GM21576 (cell line): Measurements from ENCODE around the gene PSME1.

Source experiments
- ATAC-seq: cut with Tn5 transposase; IDR thresholded peaks from one replicate; pipeline ENCODE4 v1.9.1; 2021; ENCODE audit warnings: mild to moderate bottlenecking, moderate library complexity; ENCODE audit not compliant: unreplicated experiment

The PSME1 gene

GRCh38 chr14:24145690-24146452 is 9.9 kb downstream of the PSME1 start:
- ATAC-seq = no peak

- ATAC-seq = peak; percentile 56
These were observed 10.5 kb downstream of the PSME1 start, which contains the start of gene PSME2 for GRCh38 chr14:24146453-24146977. PSME2 (minus strand) TSS chr14:24146610; CDS start chr14:24146581, 29 bp downstream.

- ATAC-seq = peak; percentile 85
These were observed 11.2 kb downstream of the PSME1 start, which contains the start of gene RNF31 for GRCh38 chr14:24146978-24147760. RNF31 (plus strand) TSS chr14:24147498; CDS start chr14:24147699, 201 bp downstream.

- no peak for ATAC-seq
These were observed 11.9 kb downstream of the PSME1 start for GRCh38 chr14:24147761-24148428.

GRCh38 chr14:24149302-24149969 is 13.4 kb downstream of the PSME1 start:
- no peak for ATAC-seq

- no peak for ATAC-seq
These were observed 14.1 kb downstream of the PSME1 start for GRCh38 chr14:24150061-24150460.

- ATAC-seq = no peak
These were observed 14.6 kb downstream of the PSME1 start for GRCh38 chr14:24150567-24150966.

- ATAC-seq = no peak
These were observed 15.0 kb downstream of the PSME1 start for GRCh38 chr14:24150993-24151392.

GRCh38 chr14:24151404-24152080 is 15.5 kb downstream of the PSME1 start:
- ATAC-seq = no peak

GRCh38 chr14:24155100-24155499 is 19.1 kb downstream of the PSME1 start:
- ATAC-seq = no peak

GRCh38 chr14:24156840-24157239 is 20.8 kb downstream of the PSME1 start:
- no peak for ATAC-seq

GRCh38 chr14:24157331-24157730 is 21.3 kb downstream of the PSME1 start:
- ATAC-seq = no peak

- ATAC-seq = no peak
These were observed 23.9 kb downstream of the PSME1 start for GRCh38 chr14:24159777-24160498.

- ATAC-seq = no peak
These were observed 24.5 kb downstream of the PSME1 start for GRCh38 chr14:24160499-24160849.

GRCh38 chr14:24160850-24161804 is 25.1 kb downstream of the PSME1 start, which contains the start of gene IRF9:
IRF9 (plus strand) TSS chr14:24161265; CDS start chr14:24162145, 880 bp downstream.
- ATAC-seq = peak; percentile 79

- ATAC-seq = no peak
These were observed 26.1 kb downstream of the PSME1 start for GRCh38 chr14:24162093-24162492.

- no peak for ATAC-seq
These were observed 28.6 kb downstream of the PSME1 start for GRCh38 chr14:24164518-24164991.

GRCh38 chr14:24165785-24166184 is 29.8 kb downstream of the PSME1 start:
- ATAC-seq = no peak
